IPS DF 19.7 (cell line): ENCODE data around the gene THAP7.
"Not testable (repeated sequence)": the region's sequence is repeated elsewhere in the genome, so short reads cannot be mapped to it uniquely, and the experiment has no call there.

ENCODE experiments used
- DNase-seq: peaks from one replicate; pipeline ENCODE4 v3.0.0-alpha.2; 2013; ENCODE audit warnings: low read depth, low spot score

Gene THAP7

DNA sequence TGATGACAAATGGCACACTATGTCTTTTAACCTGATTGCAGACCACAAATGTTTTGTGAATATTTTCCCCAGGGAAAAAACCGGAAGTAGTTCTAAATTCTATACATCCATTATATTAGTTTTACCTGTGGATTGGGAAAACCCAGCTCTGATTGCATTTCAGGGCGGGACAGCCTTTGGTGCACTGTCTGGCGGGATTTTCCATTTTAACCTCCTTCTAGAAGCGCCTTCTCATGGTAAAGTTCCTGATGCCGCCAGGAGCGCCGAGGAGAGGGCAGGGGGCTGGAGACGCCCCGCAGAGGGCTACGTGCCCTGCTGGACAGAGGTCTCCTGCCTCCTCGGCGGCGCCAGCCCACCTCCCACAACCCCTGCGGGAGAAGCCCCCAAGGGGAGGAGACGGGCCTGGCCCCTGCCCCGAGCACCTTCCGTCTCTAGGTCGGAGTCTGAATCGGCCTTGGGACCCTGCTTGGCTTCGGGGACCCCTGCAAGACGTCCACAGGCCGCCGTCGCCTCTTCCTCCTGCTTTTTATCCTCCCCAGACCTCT lies 11.8 kb upstream of the THAP7 start:
- DNase-seq, result no peak

DNA sequence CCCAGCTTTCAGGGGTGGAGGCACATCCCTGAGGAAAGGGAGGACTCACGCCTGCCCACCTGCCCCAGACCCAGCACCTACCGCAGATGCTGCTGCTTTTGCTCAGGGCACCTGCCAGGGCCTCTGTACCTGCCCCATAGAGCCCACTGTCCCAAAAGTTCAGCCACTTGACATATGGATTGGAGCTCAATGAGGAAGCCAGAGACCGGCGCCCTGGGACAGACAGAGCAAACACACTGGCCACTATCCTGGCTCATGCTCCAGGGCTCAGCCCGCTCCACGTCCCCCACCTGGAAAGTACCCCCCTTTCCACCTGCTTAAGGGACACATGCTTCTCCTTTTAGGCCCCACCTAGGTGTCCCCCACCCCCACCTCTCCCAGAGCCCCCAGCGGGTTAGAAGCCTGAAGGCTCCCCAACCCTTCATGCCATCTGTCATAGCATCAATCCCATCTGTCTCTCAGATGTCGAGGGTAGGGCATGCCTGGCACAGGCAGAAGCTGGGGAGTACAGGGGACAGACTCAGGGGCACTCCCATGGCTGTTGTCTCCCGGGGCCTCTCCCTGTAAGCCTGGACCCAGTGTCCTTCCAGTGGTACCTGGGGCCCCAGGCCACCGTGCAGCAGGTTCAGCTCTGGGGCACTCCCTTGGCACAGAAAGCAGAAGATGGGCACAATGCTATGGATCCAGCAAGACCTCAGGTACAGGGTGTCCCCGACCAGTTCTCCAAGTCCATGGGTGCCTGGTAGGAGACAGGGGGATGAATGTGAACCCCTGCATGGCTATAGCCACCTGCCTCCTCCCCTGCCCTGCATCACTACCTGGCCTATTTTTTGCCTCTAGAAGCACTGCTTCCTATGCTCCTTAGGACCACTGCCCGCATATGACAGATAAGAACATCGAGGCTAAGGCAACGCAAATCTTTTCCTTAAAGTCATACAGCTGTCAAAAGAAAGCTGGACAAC lies 10.8 kb upstream of the THAP7 start:
- DNase-seq, result no peak

DNA sequence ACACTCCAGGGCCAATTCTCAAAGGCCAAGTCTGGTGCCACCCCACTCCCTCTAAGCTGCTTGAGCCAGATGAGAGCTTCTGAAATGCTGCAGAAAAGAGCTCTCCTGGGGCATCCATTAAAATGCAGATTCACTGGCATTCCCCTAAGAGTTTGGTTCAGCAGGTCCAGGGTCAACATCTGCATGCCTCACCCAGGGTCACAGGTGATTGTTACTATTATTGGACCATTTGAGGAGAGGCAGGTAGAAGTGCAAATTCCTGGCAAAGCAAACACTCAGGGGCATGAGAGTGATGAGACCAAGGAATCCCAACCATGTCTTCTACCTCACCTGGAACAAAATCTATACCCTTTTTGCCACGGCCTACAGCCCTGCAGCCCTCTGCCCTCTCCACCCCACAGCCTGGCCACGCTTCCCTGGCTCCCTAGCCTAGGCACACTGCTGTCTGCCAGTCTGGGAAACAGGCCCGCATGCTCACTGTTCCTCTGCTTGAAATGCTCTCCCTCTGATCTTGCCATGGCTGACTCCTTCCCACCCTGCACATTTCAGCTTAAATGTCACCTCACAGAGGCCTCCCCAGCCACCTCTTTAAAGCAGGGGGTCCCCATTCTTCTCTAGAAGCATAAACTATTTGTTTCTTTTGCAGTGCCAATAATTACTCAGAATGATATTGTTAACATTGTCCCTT lies 8.7 kb upstream of the THAP7 start:
- DNase-seq, result no peak

DNA sequence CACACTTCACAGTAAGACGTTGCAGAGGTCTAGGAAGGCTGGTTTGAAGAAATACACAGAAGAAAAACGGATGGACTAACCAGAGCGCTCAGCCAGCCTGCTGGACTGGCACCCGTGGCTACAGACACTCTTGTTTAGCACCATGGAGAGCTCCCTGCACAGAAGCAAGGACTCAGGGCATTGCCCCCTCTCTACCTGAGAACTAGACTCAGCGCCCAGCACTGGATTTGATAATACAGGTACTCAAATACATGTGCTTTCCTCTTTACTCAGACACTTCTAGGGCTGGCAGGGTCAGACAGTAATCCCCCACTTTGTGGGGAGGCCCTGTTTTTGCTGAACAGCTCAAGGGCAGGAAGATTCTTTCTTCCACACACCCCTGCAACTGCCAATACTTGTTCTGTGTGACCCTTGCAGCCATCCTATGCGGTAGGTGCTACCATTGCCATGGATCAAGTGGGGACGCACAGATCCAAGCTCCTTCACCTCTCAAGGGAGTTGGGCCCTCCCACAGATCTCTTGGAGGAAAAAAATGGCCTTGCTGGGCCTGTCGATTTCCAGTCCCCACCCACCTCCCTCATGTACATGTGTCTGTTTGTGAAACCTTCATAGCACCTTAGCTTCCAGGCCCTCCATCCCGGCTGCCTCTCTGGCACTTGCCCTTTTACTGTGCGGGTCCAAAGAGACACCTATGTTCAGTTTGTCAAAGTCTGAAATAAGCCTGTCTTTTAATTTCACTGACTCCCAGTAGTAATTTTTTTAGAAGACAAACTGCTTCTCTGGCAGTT lies 7.9 kb upstream of the THAP7 start:
- no peak for DNase-seq

DNA sequence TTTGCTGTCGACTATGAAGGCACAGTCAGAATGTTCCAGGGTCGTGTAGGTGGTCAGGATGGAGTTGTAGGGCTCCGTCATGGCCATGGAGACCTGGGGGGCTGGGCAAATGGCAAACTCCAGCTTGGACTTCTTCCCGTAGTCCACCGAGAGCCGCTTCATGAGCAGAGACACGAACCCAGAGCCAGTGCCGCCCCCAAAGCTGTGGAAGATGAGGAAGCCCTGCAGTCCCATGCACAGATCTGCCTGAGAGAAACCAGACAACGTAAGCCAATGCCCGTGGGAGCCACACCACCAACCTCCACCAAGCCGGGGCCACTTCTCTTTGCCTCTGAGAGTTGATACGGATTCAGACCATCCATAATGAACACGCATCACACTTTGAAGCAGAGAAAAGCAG lies 7.3 kb upstream of the THAP7 start:
- not testable (repeated sequence) for DNase-seq

DNA sequence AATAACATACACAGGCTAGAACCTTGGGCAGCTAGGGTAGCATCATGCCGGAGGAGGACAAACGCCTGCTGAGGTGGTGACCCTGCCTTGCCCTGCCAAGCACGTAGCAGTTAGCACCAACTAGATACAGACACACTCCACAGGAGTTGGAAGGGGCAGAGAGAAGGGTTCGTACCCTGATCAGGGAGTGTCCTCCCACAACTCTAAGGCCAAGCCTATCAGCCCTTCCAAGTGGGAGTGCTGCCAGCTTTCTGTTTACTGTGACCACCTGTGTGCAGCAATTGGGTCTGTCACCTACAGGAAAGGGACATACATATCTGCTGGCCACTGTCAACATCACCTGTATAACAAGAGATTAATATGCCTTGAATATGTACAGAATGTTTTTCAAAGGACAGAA lies 1.9 kb upstream of the THAP7 start:
- no peak for DNase-seq

DNA sequence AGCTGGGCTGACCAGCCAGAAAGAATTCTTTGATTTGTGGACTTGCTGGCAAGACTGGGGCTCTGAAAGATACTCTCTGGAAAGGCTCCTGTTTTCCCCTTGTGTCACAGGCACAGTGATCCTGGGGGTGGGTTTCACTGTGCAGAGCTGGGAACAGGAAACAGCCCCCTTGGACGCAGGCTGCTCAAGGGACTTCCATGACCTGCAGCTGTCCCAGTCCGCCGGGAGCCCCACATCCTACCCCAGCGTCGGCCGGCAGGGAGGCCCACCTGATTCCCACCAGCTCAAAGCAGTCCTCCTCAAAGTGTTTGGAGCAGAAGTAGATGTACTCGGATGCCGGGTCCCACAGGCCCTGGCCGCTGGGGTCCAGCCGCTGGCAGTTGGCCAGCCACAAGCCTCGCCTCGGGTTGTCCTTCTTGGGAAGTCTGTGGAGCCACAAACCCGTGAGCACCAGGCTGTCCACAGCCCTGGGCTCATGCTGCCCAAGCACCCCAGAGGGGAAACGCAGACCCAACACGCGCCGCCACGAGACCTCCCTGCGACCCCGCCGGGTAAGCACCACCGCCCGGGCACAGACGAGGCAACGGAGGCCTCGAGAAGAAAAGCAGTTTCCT lies 824 bp downstream of the THAP7 start:
- no peak for DNase-seq

DNA sequence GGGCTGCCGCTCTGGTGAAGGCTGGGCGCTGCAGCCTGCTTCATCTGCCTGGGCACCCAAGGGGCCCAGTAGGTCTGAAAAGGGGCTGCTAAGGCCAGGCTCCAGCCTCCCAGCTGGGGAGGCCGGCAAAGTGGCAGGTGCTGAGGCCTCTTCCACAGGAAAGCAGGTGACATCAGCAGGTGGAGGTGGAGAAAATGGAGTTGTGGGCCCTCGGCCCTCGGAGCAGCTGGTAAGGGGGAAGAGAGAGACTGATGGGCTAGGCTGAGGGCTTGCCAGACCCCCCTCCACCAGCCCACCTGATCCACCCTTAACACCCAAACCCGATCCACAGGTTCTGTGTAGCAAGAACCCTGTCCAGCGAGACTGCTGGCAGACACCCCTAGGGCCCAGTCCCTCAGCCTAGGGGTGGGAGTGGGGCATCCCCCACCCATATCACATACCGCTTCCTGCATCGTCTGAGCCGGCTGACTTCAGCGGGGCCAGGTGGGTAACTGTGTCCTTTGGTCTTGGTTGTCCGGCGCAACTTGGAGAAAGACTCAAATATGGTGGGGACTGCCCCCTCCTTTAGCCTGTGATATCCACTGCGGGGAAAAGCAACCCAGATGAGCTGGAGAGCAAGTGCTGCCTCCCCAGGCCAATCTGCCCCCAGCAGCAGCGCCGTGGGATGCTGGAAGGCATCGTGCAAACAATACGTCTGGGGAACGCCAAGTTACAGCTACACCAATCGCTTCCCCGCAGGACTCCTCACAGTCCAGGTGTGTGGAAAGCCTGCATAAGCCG lies 1.5 kb downstream of the THAP7 start:
- no peak for DNase-seq

DNA sequence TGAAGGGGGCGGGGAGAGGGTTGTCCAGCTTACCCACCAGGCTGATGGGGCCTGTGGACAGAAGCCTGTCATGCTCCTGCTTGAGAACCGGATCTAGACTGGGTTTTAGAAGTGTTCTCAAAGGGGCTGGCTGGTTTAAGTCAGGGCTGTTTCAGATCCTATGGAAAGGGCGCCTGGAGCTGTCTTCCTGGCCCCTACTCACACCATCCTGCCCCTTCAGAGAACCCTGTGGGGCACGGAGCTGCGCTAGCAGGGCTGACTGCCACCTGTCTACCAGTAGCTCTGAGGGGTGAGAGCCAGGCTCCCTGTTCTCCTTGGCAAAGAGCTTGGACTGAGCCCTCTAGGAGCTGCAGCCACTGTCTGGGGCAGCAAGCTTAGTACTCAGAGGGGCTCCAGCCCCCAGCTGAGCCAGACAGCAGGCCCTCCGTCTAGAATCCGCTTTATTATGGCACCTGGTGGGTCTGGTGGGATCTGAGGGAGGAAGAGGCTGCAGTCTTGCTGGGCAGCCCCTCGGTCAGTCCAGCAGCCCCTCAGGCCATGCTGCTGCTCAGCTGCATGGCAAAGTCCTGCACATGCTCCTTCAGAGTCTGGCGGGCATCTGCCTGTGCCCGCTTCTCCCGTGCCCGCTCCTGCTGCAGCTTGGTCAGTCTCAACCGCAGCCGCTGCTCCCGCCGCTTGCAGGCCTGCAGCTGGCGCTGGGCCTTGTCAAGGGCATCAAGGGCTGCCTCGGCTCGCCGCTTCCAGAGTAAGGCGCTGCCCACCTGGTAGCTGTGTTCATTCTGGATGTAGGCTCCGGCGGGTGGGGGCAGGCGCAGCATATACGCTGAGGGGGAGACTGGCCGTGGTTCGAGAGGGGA lies 2.3 kb downstream of the THAP7 start:
- DNase-seq, result no peak

DNA sequence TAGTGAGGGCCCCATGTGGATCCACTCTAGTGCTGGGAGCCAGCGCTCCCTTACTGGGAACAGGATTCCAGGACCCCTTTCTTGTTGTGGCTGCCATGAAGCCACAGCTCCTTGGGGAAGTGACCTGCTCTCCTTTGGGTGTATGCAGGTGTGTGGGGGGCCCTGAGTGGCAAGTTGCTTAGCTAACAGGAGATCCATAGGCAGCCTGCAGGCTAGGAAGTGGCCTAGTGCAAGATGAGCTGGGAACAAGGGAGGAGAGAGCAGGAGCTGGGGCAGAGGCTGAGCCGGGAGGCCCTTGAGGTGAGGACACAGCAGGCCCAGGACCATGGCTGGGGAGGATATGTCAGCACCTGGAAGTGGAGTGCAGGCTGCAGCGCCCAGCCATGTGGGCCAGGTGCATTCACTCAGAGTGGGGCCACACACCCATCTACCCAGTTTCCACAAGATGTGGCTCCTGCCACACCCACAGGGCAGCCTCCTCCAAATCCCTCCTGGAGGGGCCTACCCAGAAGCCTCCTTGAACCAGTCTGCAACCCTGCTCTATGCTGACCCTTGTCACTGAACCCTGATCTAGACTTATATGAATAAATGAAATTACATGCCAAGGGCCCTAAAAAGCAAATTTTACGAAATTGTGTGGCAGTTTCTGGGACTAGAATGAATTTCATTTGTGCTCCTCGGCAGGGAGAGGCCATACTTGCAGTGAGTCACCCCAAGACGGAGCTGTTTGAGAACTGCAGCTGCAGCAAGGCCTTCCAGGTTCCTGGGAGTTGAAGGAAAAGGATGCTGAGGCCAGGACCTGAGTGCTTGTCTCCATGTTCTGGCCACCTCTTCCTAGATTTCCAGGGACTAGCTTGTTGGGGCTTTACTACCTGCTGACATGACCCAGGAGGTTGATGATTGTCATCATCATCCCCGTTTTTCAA lies 3.2 kb downstream of the THAP7 start:
- no peak for DNase-seq

DNA sequence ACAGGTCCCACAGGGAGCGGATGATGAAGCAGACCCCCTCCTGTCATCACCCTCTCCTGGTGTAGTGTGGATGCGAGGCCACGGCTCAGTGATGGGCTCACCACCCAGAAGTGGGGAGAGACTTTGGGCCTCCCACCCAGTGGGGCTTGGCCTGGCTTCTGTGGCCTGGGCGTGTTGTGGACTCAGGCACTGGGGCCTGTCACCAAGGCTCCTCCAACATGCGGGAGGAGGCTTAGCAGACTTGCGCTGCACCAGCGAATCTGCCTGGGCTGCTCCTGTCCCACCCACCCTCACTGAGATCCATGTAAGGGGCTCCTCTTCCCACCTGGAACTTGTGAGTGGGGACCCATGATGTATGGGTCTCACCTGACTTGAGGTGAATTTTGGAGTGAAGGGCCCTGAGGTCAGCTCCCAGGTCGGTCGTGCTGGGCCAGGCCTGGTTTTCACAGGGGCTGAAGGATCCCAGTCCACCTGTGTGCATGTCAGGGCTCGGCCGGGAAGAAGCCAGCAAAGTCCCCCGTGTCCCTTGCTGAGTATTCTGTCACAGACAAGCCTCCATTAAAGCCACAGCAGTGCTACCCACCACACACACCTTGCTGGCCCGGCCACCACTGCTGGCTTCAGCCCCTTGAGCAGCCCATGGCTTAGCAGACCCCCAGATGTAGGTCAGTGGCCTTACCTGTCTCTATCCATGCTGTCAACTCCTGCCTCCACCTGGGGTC lies 4.2 kb downstream of the THAP7 start:
- DNase-seq, result no peak

DNA sequence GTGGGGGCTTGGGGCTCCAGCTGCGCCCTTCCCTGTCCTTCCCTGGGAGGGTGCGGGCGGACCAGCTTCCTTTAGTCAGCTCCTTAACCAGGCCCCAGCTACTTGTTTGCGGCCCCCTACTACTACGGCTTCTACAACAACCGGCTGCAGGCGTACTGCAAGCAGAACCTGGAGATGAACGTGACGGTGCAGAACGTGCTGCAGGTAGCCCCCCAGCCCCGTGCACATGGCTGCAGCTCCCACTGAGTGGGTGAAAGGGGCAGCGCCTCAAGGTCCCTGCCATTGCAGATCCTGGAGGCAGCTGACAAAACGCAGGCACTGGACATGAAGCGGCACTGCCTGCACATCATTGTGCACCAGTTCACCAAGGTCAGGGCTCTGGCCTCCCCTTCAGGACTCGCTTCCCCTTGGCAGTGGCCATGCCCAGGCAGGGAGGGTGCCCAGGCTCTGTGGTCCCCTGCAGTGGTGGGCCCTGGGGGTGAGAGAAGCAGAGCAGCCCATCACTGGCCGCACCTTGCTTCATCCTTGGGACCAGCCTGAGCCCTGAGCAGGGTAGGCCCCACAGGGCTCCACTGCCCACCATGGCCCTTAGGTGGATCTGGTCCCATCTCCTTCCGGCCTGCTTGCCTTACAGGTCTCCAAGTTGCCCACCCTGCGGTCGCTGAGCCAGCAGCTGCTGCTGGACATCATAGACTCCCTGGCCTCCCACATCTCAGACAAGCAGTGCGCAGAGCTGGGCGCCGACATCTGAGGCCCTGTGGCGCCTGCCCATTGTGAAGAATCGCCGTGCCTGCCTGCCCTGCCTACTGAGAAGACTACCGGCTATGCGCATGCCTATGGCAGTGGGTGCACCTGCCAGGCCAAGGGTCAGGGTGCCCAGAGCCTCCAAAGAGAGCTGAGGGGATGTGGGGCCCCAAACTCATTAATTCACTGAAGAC lies 5.1 kb downstream of the THAP7 start:
- no peak for DNase-seq

DNA sequence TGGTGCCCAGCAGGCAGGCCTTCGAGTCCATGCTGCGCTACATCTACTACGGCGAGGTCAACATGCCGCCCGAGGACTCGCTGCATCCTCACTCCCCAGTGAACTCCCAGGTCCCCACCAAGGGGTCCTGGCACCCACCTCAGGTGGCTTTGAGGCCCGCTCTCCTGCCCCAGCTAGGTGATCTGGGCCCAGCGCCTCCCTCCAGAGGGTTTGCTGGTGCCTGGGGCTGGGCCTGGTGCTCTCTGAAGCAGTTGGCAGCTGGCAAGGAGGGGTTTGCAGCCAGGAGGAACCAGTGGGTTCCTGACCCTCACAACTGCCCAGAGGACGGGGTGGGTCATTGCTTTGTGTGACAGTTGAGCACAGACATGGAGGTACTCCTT lies 5.9 kb downstream of the THAP7 start:
- DNase-seq, result no peak

DNA sequence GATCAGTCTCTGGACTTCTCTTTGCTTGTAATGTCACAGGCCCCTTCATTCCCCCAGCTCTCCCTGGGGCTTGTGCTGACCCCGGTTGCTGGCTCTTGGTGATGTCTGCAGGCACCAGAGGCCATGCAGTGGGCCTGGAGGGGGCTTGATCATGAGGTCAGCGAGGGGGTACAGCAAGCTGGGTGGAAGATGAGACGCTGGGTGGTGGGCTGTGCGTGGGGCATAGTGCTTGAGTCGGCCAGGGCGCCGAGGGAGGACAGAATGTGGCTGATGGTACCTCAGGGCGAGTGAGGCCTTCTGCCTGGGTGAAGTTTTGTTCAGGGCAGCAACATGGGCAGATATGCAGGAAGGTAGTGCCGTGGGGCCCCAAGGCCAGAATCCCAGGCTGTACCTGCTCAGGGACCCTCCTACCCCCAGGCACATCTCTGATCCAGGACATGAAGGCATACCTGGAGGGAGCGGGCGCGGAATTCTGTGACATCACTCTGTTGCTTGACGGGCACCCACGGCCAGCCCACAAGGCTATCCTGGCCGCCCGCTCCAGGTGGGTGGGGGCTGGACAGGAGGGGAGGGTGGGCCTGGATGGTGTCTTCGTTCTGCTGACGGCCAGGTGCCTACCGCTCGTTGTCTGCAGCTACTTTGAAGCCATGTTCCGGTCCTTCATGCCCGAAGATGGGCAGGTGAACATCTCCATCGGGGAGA lies 6.4 kb downstream of the THAP7 start:
- DNase-seq, result no peak

DNA sequence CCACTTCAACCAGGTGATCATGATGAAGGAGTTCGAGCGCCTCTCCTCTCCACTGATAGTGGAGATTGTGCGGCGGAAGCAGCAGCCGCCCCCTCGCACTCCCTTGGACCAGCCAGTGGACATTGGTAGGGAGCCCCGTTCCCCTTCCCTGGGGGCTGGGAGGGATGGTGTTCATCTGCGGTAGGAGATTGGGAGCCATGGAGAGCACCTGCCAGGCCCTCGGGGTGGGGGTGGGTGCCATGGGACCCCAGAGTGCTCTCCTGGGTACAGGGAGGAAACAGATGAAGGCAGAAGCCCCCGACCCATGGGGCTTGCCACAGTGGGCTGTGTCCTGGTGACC lies 7.0 kb downstream of the THAP7 start:
- DNase-seq, result no peak

DNA sequence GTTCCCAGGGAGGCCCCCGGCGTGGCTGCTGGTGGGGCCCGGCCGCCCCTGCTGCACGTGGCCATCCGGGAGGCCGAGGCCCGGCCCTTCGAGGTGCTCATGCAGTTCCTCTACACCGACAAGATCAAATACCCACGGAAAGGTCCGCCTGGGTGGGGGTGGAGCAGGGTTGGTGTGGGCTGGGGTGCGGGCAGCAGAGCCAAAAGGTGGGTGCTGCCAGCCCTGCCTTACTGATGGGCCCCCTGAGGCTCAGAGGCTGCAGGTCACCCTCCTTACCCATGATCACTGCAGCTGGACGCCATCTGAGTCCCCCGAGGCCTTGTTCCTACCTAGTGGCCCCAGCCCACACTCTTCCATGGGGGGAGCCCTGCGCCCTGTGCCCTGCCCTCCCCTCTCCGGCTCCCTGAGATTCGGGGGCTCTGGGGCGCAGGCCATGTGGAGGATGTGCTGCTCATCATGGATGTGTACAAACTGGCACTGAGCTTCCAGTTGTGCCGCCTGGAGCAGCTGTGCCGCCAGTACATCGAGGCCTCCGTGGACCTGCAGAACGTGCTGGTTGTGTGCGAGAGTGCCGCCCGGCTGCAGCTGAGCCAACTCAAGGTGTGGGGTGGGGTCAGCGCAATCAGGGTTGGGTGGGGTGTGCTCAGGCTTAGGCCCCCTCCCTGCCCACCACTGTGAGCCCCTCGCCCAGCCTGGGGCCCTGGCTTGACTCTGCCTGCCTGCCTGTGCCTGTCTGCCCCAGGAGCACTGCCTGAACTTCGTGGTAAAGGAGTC lies 7.6 kb downstream of the THAP7 start:
- DNase-seq, result no peak
